Liver (tissue), 9 donors: Measurements from ENCODE around the gene HORMAD2. TPM values are rescaled to one million over a fixed set of nuclear protein-coding genes. Genes with fewer than 3 reads are reported as not detected.

Experiments used
- DNase-seq: peaks from one replicate; pipeline ENCODE4 v3.0.0-alpha.2; 2017; ENCODE audit warnings: low spot score
- H3K27ac ChIP-seq, 2 donors: one replicate each; pipeline ENCODE4 v1.7.0; 2013; ENCODE audit warnings: inconsistent platforms in 2 of 2, low read length in 2 of 2, control low read depth in 1 of 2, low read depth in 1 of 2, mild to moderate bottlenecking in 1 of 2
- H3K27me3 ChIP-seq, 4 donors: one replicate each; pipeline versions ENCODE4 v1.6.1 to v1.7.0; 2013; ENCODE audit warnings: low read length in 3 of 4, inconsistent platforms in 1 of 4, mild to moderate bottlenecking in 1 of 4, moderate library complexity in 1 of 4; ENCODE audit not compliant: control insufficient read depth in 4 of 4, insufficient read depth in 4 of 4
- H3K36me3 ChIP-seq, 4 donors: one replicate each; pipeline versions ENCODE4 v1.6.1 to v1.7.0; 2013; ENCODE audit warnings: low read length in 3 of 4, mild to moderate bottlenecking in 3 of 4, low read depth in 1 of 4, moderate library complexity in 1 of 4; ENCODE audit not compliant: control insufficient read depth in 4 of 4, insufficient read depth in 3 of 4
- H3K4me1 ChIP-seq, 4 donors: one replicate each; pipeline versions ENCODE4 v1.6.1 to v1.7.0; 2013; ENCODE audit warnings: low read length in 3 of 4, mild to moderate bottlenecking in 3 of 4, moderate library complexity in 1 of 4; ENCODE audit not compliant: control insufficient read depth in 4 of 4, insufficient read depth in 4 of 4
- H3K4me3 ChIP-seq, 3 donors: one replicate each; pipeline versions ENCODE4 v1.6.1 to v1.7.0; 2013; ENCODE audit warnings: low read length in 3 of 3, control low read depth in 1 of 3, low read depth in 1 of 3, mild to moderate bottlenecking in 1 of 3
- H3K9ac ChIP-seq, 2 donors: one replicate each; pipeline ENCODE4 v1.7.0; 2013; ENCODE audit warnings: low read length in 2 of 2, mild to moderate bottlenecking in 2 of 2, moderate library complexity in 2 of 2, control low read depth in 1 of 2, low read depth in 1 of 2
- H3K9me3 ChIP-seq, 4 donors: one replicate each; pipeline versions ENCODE4 v1.6.1 to v1.7.0; 2013; ENCODE audit warnings: low read length in 3 of 4; ENCODE audit not compliant: control insufficient read depth in 4 of 4
- FOXA1 ChIP-seq: IDR thresholded peaks from 2 replicates; pipeline ENCODE4 v1.6.1; 2016; ENCODE audit warnings: antibody characterized with exemption
- FOXA2 ChIP-seq: IDR thresholded peaks from 2 replicates; pipeline ENCODE4 v1.6.1; 2016; ENCODE audit warnings: antibody characterized with exemption
- GABPA ChIP-seq, 2 donors: IDR thresholded peaks in 1 of 2; conservative IDR thresholded peaks in 1 of 2; 2 replicates each; pipeline ENCODE4 v1.6.1; 2016; ENCODE audit warnings: antibody characterized with exemption in 2 of 2, mild to moderate bottlenecking in 1 of 2, moderate library complexity in 1 of 2
- HNF4A ChIP-seq, 2 donors: conservative IDR thresholded peaks; 2 replicates each; pipeline ENCODE4 v1.6.1; 2016; ENCODE audit warnings: antibody characterized with exemption in 2 of 2, mild to moderate bottlenecking in 2 of 2
- JUND ChIP-seq, 2 donors: IDR thresholded peaks; 2 replicates each; pipeline ENCODE4 v1.6.1; 2016; ENCODE audit warnings: antibody characterized with exemption in 2 of 2
- NR2F2 ChIP-seq: IDR thresholded peaks from 2 replicates; pipeline ENCODE4 v1.6.1; 2016; ENCODE audit warnings: antibody characterized with exemption
- RXRA ChIP-seq, 2 donors: IDR thresholded peaks; 2 replicates each; pipeline ENCODE4 v1.6.1; 2017 to 2018; ENCODE audit warnings: antibody characterized with exemption in 2 of 2, mild to moderate bottlenecking in 1 of 2
- YY1 ChIP-seq: IDR thresholded peaks from 2 replicates; pipeline ENCODE4 v1.6.1; 2016; ENCODE audit warnings: antibody characterized with exemption, mild to moderate bottlenecking
- WGBS: extraction: QIAGEN DNeasy Blood & Tissue Kit; methylation state at CpG from one replicate; pipeline ENCODE4 v1.1.7; 2013; 5-methylcytosine and 5-hydroxymethylcytosine counted together
- polyA plus RNA-seq, 2 donors: library from polyadenylated mRNA; stranded (reverse) in 1 of 2; unstranded in 1 of 2; fragments of 200-250 nt in 1 of 2; fragments of >200 nt in 1 of 2; fragmentation: Nextera tagmentation in 1 of 2; extraction: Ambion mirVana in 1 of 2; gene quantifications; one replicate each; pipeline versions ENCODE4 v1.2.1 to v1.2.3, GENCODE V29; 2013 to 2015
- total RNA-seq, 2 donors: library from RNA; depleted of rRNA; stranded (reverse); fragments of >200 nt; gene quantifications; one replicate each; pipeline ENCODE4 v1.2.3, GENCODE V29; 2014
- TF ChIP-seq, protein P1 (sequence below): IDR thresholded peaks from 2 replicates; pipeline ENCODE4 v1.6.1; 2016; ENCODE audit warnings: antibody characterized with exemption
- TF ChIP-seq, protein P2 (sequence below): IDR thresholded peaks from 2 replicates; pipeline ENCODE4 v1.6.1; 2016; ENCODE audit warnings: antibody characterized with exemption, mild to moderate bottlenecking
- TF ChIP-seq, protein P3 (sequence below): IDR thresholded peaks from 2 replicates; pipeline ENCODE4 v1.6.1; 2016; ENCODE audit warnings: antibody characterized with exemption
- TF ChIP-seq, protein P4 (sequence below): fragments of 150-350 bp; IDR thresholded peaks from 2 replicates; pipeline ENCODE4 v1.5.1; 2017; ENCODE audit warnings: improper control_type of control experiment, low read depth, low read length; ENCODE audit not compliant: missing input control
- donor health status: healthy.
- donor health status: healthy.
- donor health status: healthy.
- donor health status: healthy.
- donor health status: healthy.

Gene HORMAD2
- total and polyA plus RNA-seq, 4 donors: 0.44 to 2.8 (median 0.47) TPM; not detected in 1

DNA sequence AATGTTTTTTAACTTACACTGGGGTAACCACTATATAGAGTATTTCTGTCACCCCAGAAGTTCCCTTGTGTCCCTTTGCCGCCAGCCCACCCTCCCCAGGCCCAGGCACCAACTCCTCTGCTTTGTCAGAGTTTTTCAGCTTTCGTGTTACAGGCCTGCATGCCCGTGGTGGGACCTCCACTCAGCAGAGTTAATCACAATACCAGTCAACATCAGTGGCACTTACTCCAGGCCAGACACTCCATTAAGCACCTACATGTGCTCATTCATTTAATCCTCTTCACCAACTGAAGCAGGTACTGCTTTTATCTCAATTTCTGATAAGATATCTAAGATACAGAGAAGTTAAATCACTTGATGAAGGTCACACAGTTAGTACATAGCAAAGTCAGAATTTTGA, 103.0 kb downstream of the HORMAD2 start:
- TF ChIP-seq, protein P1, sequence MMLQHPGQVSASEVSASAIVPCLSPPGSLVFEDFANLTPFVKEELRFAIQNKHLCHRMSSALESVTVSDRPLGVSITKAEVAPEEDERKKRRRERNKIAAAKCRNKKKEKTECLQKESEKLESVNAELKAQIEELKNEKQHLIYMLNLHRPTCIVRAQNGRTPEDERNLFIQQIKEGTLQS: no peak
- TF ChIP-seq HNF4A (conservative IDR thresholded peaks at IDR 0.05) (no peak), FOXA2 (no peak), GABPA (IDR thresholded peaks at IDR 0.05 in 1 of 2, conservative IDR thresholded peaks at IDR 0.05 in 1 of 2) (no peak), JUND (IDR thresholded peaks at IDR 0.05) (no peak)
- TF ChIP-seq, protein P2, sequence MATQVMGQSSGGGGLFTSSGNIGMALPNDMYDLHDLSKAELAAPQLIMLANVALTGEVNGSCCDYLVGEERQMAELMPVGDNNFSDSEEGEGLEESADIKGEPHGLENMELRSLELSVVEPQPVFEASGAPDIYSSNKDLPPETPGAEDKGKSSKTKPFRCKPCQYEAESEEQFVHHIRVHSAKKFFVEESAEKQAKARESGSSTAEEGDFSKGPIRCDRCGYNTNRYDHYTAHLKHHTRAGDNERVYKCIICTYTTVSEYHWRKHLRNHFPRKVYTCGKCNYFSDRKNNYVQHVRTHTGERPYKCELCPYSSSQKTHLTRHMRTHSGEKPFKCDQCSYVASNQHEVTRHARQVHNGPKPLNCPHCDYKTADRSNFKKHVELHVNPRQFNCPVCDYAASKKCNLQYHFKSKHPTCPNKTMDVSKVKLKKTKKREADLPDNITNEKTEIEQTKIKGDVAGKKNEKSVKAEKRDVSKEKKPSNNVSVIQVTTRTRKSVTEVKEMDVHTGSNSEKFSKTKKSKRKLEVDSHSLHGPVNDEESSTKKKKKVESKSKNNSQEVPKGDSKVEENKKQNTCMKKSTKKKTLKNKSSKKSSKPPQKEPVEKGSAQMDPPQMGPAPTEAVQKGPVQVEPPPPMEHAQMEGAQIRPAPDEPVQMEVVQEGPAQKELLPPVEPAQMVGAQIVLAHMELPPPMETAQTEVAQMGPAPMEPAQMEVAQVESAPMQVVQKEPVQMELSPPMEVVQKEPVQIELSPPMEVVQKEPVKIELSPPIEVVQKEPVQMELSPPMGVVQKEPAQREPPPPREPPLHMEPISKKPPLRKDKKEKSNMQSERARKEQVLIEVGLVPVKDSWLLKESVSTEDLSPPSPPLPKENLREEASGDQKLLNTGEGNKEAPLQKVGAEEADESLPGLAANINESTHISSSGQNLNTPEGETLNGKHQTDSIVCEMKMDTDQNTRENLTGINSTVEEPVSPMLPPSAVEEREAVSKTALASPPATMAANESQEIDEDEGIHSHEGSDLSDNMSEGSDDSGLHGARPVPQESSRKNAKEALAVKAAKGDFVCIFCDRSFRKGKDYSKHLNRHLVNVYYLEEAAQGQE: no peak
- TF ChIP-seq, protein P3, sequence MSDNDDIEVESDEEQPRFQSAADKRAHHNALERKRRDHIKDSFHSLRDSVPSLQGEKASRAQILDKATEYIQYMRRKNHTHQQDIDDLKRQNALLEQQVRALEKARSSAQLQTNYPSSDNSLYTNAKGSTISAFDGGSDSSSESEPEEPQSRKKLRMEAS: no peak
- TF ChIP-seq, protein P4, sequence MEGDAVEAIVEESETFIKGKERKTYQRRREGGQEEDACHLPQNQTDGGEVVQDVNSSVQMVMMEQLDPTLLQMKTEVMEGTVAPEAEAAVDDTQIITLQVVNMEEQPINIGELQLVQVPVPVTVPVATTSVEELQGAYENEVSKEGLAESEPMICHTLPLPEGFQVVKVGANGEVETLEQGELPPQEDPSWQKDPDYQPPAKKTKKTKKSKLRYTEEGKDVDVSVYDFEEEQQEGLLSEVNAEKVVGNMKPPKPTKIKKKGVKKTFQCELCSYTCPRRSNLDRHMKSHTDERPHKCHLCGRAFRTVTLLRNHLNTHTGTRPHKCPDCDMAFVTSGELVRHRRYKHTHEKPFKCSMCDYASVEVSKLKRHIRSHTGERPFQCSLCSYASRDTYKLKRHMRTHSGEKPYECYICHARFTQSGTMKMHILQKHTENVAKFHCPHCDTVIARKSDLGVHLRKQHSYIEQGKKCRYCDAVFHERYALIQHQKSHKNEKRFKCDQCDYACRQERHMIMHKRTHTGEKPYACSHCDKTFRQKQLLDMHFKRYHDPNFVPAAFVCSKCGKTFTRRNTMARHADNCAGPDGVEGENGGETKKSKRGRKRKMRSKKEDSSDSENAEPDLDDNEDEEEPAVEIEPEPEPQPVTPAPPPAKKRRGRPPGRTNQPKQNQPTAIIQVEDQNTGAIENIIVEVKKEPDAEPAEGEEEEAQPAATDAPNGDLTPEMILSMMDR: no peak
- no peaks in the 10 kb centered on the region for H3K4me1 ChIP-seq
- no peak for DNase-seq
- no peaks in the 10 kb centered on the region for H3K9me3 ChIP-seq
- no peak overlapping the region for H3K4me3 ChIP-seq
- H3K27ac ChIP-seq: no peak overlapping the region
- H3K36me3 ChIP-seq: no peaks in the 10 kb centered on the region
- no peak overlapping the region for H3K9ac ChIP-seq
- no peaks in the 10 kb centered on the region for H3K27me3 ChIP-seq
- 89% methylated on average over 3 of the region's 3 CpGs for WGBS

DNA sequence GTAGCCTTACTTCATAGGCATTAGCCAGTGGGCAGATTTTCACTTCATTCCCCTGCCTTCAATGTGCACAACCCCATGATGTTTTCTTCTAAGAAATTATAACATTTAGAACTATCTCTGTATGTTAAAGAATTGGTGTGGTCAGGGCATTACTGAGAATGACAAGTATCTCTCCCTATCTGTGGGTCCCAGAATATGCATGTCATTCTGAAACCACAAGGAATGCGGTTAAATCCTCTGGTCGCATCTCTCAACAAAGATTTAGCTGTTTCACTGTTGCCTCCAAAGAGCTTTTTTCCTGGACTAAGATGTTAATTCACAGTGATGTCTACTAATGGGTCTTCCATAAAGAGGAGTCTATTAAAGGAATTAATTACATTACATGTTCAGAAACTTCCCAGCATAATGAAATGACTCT, 103.6 kb downstream of the HORMAD2 start:
- H3K9ac ChIP-seq: no peak overlapping the region
- no peaks in the 10 kb centered on the region for H3K9me3 ChIP-seq
- H3K27me3 ChIP-seq: no peaks in the 10 kb centered on the region
- DNase-seq: no peak
- TF ChIP-seq HNF4A (conservative IDR thresholded peaks at IDR 0.05) (no peak), JUND (IDR thresholded peaks at IDR 0.05) (no peak), FOXA1 (no peak), YY1 (no peak), GABPA (IDR thresholded peaks at IDR 0.05 in 1 of 2, conservative IDR thresholded peaks at IDR 0.05 in 1 of 2) (no peak), FOXA2 (no peak), NR2F2 (no peak), RXRA (IDR thresholded peaks at IDR 0.05) (no peak)
- TF ChIP-seq, protein P1: no peak
- TF ChIP-seq, protein P2: no peak
- TF ChIP-seq, protein P3: no peak
- H3K4me3 ChIP-seq: no peak overlapping the region
- no peak overlapping the region for H3K27ac ChIP-seq
- 80% methylated on average over 2 of the region's 2 CpGs for WGBS
- H3K36me3 ChIP-seq: no peaks in the 10 kb centered on the region
- no peaks in the 10 kb centered on the region for H3K4me1 ChIP-seq
